ELR (cell line): ENCODE data around the gene ZNF486.
"Not testable (repeated sequence)": the region's sequence is repeated elsewhere in the genome, so short reads cannot be mapped to it uniquely, and the experiment has no call there.

ENCODE experiments used
- DNase-seq: peaks from one replicate; pipeline ENCODE4 v3.0.0-alpha.2; 2015; ENCODE audit warnings: low read depth

The ZNF486 gene

DNA sequence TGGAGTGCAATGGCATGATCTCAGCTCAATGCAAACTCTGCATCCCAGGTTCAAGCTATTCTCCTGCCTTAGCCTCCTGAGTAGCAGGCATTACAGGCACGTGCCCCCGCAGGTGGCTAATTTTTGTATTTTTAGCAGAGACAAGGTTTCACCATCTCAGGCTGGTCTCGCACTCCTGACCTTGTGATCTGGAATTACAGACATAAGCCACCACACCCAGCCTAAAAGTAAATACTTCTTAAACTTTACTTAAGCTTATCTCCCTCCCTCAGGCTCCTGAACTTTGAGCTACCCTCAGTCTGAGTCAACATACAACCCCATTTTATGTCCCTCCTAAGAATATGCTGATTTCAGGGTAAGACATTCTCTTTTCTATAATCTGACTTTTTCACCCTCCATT is 66.1 kb downstream of the ZNF486 start:
- DNase-seq: no peak

DNA sequence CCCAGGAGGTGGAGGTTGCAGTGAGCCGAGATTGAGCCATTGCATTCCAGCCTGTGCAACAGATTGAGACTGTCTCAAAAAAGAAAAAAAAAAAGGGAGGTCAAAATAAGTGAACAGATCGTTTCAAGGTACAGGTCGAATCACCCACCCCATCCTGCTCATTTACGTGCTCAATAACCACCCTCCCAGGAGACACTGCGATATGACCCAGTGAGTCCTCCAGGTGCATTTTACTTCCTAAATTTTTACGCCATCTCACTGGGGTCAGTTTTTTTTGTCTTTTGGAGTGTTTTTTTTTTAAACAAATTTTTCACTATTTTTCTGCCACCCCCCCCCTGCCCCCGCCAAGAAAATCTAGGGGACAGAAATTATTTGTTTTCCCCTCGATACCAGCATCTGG is 68.1 kb downstream of the ZNF486 start:
- no peak for DNase-seq

DNA sequence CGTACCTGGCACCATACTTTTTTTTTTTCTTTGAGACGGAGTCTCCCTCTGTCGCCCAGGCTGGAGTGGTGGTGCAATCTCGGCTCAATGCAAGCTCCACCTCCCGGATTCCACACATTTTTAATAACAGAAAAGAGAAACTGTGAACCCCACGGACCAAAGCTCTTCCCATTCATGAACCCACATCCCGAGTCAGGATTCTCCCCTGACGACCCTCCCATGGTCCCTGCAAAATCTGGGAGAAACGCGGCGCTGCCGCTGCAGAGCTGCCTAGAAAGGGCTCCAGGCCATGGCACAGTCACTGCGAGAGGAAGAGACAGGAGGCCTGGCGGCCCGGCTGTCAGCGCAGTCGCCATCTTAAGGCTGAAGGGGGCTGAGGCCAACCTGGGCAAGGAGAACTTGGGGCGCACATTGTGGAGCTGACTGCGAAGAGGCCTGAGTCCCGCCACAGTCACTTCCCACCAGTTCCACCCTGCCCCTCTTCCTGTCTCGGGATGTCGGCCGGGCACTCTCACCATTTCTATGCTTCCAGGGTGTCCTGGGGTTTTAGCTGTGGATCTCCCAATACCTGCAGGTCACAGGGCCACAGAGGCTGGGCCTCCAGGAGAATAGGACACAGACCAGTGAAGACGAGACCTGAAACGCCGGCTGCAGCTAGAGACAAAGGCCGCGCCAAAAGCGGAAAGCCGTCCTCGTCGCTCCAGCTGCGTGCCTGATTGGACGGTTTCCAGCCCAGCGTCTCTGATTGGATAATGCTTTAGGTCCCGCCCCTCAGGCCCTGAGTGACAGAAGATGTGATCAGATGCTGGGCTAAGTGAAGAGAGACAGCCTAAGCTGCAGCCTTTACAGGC is 71.0 kb downstream of the ZNF486 start:
- peak; percentile 93 for DNase-seq

DNA sequence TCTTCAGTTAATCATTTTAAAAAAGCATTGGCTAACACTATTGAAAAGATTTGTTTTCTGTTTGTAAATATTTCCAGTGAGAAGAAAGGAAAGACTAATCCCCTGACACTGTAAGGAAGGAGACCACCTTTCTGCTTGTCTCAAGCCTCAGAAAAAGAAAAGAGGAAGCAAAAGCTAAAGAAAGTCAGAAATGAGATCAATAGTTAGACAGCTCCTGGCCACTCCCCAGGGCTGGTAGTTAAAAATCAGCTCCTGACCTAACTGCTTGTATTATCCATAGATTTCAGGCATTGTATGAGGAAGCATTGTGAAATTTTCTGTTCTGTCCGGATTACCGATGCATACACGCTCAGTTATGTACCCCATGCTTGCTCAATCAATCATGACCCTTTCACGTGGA is 76.6 kb downstream of the ZNF486 start:
- no peak for DNase-seq

DNA sequence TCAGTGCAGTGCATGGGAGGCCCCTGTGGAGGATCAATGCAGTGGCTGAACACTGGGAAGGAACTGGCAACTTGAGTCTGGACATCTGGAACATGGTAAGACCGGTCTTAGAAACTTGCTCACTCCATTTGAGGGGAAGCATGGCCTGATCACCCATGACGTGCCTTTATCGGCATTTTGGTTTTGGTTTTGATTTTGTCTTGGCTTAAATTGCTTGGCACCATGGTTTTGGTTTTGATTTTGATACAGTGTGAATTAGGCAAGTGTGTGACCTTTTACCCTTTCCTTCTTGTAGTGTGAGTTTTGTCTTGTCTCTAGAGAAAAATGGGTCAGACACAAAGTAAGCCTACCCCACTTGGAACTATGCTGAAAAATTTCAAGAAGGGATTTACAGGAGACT is 77.3 kb downstream of the ZNF486 start:
- no peak for DNase-seq

DNA sequence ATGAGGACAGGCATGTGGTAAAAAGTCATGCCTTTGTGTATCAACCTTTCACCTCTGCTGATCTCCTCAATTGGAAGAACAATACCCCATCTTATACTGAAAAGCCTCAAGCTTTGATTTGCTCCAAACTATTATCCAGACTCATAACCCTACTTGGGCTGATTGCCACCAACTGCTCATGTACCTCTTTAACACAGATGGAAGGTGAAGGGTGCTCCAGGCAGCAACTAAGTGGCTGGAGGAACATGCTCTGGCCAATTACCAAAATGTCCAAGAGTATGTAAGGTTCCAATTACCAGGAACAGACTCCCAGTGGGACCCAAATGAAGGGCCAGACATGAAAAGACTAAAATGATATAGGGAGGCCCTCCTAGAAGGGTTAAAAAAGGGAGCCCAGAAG is 78.3 kb downstream of the ZNF486 start:
- no peak for DNase-seq

DNA sequence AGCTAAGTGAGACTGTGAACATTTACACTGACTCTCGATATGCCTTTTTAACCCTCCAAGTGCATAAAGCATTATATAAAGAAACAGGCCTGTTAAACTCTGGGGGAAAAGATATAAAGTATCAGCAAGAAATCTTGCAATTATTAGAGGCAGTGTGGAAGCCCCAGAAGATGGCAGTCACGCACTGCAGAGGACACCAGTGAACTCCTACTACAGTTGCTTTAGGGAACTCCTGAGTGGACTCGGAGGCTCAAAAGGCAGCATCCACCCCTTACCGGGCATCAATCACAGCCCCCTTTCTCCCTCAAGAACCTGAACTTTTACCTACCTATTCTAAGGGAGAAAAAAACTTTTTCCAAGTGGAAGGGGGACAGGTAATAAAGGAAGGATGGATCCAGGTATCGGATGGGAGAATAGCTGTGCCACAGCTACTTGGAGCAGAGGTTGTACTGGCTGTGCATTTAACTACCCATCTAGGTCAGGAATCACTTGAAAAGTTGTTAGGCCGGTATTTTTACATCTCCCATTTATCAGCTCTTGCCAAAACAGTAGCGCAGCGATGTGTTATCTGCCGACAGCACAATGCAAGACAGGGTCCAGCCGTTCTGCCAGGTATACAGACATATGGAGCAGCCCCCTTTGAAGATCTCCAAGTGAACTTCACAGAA is 80.1 kb downstream of the ZNF486 start:
- DNase-seq: peak; percentile 30

DNA sequence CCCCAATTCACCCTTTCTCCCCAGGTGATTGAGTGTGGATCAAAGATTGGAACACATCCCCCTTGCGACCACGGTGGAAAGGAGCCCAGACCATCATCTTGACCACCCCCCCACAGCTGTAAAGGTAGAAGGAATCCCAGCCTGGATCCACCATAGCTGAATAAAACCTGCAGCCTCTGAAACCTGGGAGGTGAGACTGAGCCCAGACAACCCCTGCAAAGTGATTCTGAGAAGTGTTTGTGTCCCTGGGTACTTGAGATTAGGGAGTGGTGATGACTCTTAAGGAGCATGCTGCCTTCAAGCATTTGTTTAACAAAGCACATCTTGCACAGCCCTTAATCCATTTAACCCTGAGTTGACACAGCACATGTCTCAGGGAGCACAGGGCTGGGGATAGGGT is 81.2 kb downstream of the ZNF486 start:
- DNase-seq: not testable (repeated sequence)
